Measurements from ENCODE around the gene IFNL2.

IFNL2 gene

DNA sequence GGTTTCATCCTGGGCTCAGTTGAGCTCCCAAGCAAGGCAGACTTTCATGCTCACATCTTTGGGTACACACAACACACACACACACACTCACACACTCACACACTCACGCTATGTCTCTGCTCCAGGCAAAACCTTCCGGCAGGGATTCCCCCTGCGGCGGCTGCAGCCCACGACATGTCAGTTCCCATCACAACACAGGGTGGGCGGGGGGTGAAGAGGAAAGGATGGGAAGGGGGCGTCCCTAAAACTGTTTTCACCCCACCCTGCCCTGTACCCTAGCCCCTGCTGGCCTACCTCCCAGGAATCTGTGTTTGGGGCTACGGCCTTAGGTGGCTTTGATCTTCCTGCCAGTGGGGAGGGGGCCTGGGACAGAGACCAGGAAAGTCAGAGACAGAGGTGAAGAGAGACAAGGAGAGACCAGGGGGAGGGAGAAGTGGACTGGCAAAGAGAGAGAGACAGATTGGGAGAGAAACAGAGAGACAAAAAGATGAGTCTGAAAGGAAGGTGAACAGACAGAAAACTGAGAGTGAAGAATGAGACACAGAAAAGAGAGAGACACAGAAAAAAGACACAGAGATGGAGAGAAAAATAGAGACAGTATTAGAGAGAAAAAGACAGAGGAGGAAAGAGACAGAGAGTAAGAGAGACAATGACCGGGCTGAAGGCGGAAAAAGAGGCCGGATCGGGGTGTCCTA is 48.6 kb downstream of the IFNL2 start:
- no peak for DNase-seq (ENCODE audit: low read depth in 2 of 3, low spot score in 2 of 3)

DNA sequence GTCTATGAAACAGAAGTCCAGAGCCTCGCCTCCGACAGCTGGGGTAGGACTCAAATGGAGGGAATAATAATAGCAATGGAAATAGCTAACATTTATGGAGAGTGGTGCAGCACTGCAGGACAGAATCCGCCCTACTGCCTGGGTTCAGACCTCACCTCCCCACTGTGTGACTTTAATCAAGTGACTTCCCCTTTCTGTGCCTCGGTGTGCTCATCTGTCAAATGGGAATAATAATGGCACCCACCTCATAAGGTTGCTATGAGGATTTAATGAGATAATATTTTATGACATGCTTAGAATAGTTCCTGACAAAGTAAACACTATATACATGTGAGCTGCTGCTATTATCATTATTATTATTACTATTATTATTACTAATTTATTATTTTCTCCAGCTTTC is 49.3 kb downstream of the IFNL2 start:
- DNase-seq (ENCODE audit: low read depth in 2 of 3, low spot score in 2 of 3): no peak

- DNase-seq (ENCODE audit: low read depth in 2 of 3, low spot score in 2 of 3): no peak
These were observed 49.9 kb downstream of the IFNL2 start for GRCh38 chr19:39318071-39318470.

GRCh38 chr19:39318690-39319089 is 50.5 kb downstream of the IFNL2 start:
- no peak for DNase-seq (ENCODE audit: low read depth in 2 of 3, low spot score in 2 of 3)

DNA sequence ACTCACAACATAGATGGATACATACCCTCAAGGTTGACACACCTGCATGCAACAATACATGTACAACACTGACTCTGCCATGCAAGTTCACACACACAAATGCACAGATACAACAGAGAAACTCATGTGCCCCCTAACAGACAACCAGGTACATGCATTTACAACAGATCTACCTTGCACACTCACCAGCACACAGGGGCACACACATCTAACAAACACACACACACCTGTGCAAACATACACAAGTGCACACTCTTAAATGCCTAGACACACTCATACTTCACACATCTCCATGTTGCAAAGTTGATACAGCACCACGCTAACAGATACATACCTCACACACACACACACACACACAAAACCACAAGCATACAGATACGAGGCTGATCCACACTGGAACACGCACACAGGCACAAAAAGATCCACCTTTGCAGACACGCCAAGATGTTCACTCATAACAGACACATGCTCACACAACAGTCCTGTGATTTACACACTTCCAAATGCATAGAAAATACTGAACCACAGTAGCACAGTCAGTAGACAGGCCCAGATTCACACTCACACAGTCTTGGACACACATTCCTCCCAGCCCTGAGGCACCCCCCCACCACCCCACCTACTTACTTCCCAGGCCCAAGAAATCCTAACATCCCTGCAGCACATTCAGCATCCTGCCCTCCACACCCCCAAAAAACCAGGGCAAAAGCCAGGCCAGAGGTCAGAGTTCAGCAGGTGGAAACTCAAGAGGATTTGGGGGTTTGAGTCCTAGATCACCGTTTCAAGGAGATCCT is 51.1 kb downstream of the IFNL2 start:
- DNase-seq (ENCODE audit: low read depth in 2 of 3, low spot score in 2 of 3): no peak

Data from activated CD8-positive, alpha-beta memory T cell treated with anti-CD3 and anti-CD28 coated beads for 48 hours (primary cell).